NCI-H2029 treated with DMSO at 0.1 percent for 48 hours (cell line): ENCODE data around the gene SLC25A39.
"Not testable (repeated sequence)": the region's sequence is repeated elsewhere in the genome, so short reads cannot be mapped to it uniquely, and the experiment has no call there.

Experiments used
- DNase-seq: peaks from one replicate; lab custom pipeline; 2025; lab: John Stamatoyannopoulos, UW

The SLC25A39 gene

GRCh38 chr17:44324571-44325275 is at the start of gene SLC25A39:
SLC25A39 (minus strand) TSS chr17:44324823; CDS start chr17:44323562, 1,261 bp downstream.
- DNase-seq = peak; percentile 55

DNA sequence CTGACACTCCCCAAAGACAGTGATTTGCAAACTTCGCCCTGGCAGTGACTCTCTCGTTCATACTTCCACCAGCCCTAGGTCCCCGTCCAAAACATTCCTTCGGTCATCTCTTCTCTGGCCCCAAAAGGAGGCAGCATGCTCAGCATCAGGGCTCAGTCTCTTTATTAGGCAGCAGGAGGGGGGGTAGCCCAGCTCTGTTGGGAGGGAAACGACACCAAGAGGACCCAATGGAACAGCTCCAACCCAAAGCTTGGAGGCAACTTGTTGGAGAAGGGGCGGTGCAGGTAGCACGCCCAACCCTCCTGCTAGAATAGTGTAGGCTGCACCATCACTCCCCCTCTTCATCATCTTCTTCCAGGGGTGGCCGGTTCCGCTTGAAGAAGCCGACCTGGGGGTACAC is 47.4 kb upstream of the SLC25A39 start:
- DNase-seq = no peak

- DNase-seq = not testable (repeated sequence)
These were observed 44.9 kb upstream of the SLC25A39 start for GRCh38 chr17:44369414-44370023.

- DNase-seq = not testable (repeated sequence)
These were observed 44.0 kb upstream of the SLC25A39 start for GRCh38 chr17:44368391-44369243.

- DNase-seq = no peak
These were observed 42.8 kb upstream of the SLC25A39 start for GRCh38 chr17:44367231-44367979.

GRCh38 chr17:44365051-44365450 is 40.4 kb upstream of the SLC25A39 start:
- DNase-seq = not testable (repeated sequence)

- DNase-seq = no peak
These were observed 39.1 kb upstream of the SLC25A39 start, which contains the start of gene FAM171A2 for GRCh38 chr17:44363613-44364159. FAM171A2 (minus strand) TSS chr17:44363853; CDS start chr17:44363714, 139 bp downstream.

- DNase-seq = no peak
These were observed 38.5 kb upstream of the SLC25A39 start for GRCh38 chr17:44362949-44363612.

DNA sequence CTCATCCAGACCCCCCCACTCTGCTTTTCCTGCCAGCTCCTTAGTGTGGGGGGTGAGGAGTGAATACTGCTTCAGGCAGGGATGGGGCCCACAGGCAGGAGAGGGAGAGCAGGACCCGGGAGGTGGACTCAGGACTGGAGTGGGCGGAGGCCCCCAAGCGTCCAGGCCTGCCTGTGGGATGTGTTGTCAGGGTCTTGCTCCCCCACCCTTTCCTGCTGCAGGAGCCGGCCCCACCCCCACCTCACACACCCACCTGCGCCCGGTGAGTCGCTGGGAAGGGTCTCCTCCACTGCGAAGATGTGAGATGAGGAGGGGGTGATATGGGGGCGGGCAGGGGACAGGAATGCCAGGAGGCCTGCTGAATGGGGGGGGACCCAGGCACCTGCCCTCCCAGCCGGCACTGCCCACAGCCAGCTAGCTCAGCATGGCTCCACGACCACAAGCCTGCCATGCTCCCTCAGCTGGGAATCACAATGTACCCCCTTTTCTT is 37.9 kb upstream of the SLC25A39 start:
- no peak for DNase-seq

GRCh38 chr17:44361292-44362260 is 37.0 kb upstream of the SLC25A39 start:
- no peak for DNase-seq

- no peak for DNase-seq
These were observed 36.2 kb upstream of the SLC25A39 start for GRCh38 chr17:44360826-44361225.

- no peak for DNase-seq
These were observed 35.5 kb upstream of the SLC25A39 start for GRCh38 chr17:44360144-44360533.

DNA sequence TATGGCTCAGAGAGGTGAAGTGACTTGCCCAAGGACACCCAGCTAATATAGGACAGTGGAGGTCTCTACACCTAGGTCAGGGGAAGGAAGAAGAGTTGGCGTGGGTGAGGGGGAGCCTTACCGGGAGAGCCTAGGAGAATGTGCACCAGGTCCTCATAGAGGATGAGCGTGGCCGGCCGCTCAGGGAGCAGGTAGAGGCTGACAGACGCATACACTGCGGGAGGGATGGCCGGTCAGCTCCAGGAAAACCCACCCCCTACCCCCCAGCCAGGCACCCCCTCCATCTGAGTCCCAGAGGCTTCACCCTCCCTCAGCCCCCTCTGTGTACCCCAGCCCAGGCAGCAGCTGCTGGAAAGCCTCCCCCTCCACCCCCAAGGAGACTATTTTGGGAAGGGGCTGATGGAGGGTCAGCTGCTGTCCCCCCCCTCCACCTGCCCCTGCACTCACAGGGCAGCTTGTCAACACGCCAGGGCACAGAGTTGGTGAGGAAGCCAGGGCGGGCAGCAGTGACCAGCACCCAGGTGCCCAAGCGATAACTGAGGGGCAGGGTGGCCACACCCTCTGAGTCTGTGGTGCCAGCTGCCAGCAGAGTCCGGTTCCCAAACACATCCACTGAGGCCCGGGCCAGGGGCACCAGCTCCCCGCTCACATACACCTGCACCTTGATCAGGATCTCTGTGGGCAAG is 35.0 kb upstream of the SLC25A39 start:
- DNase-seq = no peak

DNA sequence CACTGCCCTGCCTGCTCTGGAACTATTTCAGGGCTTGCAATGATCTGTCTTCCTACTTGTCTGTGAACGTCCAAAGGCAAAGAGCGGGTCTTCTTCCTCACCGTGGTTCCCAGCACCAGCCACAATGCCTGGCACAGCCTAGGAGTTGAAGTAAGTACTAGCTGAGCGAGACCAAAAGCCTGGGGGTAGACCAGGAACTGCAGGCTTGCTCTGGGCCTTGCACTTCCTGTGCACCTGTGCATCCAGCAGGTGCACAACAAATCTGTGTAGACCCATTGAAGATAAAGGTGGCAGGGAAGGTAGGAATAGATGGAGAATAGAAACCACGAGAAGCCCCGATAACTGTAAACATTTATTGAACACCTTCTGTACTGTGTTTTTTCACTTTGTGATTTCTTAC is 34.4 kb upstream of the SLC25A39 start:
- no peak for DNase-seq

DNA sequence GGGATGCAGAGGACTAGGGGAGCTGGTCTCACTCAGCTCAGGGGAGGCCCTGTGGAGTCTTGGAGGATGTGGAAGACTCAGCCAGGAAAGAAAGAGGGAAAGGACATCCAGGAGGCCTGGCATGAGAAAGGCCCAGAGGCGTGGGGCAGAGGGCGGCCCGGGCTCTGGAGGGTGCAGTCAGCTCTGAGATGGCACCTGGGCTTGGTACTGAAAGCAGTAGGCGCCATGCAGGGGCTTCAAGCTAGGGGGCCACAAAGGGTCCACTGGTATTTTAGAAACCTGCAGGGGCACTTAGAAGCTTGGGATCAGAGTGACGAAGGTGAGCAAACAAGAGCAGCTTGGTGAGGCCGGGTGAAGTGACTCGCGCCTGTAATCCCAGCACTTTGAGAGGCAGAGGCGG is 33.4 kb upstream of the SLC25A39 start:
- no peak for DNase-seq

- no peak for DNase-seq
These were observed 31.6 kb upstream of the SLC25A39 start for GRCh38 chr17:44356241-44356640.

DNA sequence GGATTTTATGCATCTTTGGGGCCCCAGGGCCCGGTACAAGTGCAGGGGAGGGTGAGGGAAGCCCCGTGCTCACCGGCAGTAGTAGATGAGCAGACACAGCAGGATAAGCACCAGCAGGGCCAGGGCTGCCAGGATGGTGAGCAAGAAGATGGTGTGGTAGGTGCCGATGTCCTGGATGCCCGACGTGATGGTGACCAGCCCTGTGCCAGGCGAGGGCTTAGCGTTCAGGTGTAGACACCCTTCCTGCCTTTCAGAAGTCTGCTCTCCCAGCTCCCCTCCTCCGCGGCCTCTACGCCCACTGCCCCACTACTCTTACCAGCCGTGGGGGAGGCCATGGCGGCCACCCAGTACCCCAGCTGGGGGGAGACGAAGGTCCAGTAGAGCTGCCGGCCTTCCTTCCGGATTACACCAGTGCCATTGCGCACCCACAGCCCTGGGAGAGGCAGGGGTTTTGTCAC is 31.0 kb upstream of the SLC25A39 start:
- DNase-seq = no peak

GRCh38 chr17:44354582-44355561 is 30.2 kb upstream of the SLC25A39 start:
- no peak for DNase-seq
